IPS-11a (cell line): ENCODE data around the gene AIF1.

Experiments used
- H3K4me3 ChIP-seq: one replicate; pipeline ENCODE4 v1.5.1; 2013; ENCODE audit warnings: low read depth, low read length, control low read depth

Gene AIF1

GRCh38 chr6:31620586-31621319, 5.7 kb downstream of the AIF1 start, which contains the start of gene PRRC2A:
Gene PRRC2A (plus strand): TSS chr6:31620715. CDS start chr6:31622790, 2,075 bp downstream.
- peak within 1 kb of the TSS; percentile 89 for H3K4me3 ChIP-seq

- H3K4me3 ChIP-seq = peak overlapping the region; percentile 89
Measured at GRCh38 chr6:31621320-31621939, 6.4 kb downstream of the AIF1 start.

GRCh38 chr6:31621991-31622390, 7.0 kb downstream of the AIF1 start:
- H3K4me3 ChIP-seq = peak overlapping the region; percentile 89

- H3K4me3 ChIP-seq = no peak overlapping the region
Measured at GRCh38 chr6:31622684-31623091, 7.7 kb downstream of the AIF1 start.

- no peak overlapping the region for H3K4me3 ChIP-seq
Measured at GRCh38 chr6:31624070-31624469, 9.0 kb downstream of the AIF1 start.

- H3K4me3 ChIP-seq = no peak overlapping the region
Measured at GRCh38 chr6:31626952-31627351, 11.9 kb downstream of the AIF1 start.

- H3K4me3 ChIP-seq = no peak overlapping the region
Measured at GRCh38 chr6:31627690-31628287, 12.8 kb downstream of the AIF1 start.

- no peak overlapping the region for H3K4me3 ChIP-seq
Measured at GRCh38 chr6:31629014-31629413, 14.0 kb downstream of the AIF1 start.

- H3K4me3 ChIP-seq = no peak overlapping the region
Measured at GRCh38 chr6:31630177-31630934, 15.3 kb downstream of the AIF1 start.

GRCh38 chr6:31631209-31631608, 16.2 kb downstream of the AIF1 start:
- no peak overlapping the region for H3K4me3 ChIP-seq

GRCh38 chr6:31631681-31632278, 16.7 kb downstream of the AIF1 start:
- H3K4me3 ChIP-seq = no peak overlapping the region

GRCh38 chr6:31632279-31632946, 17.4 kb downstream of the AIF1 start:
- no peak overlapping the region for H3K4me3 ChIP-seq

- no peak overlapping the region for H3K4me3 ChIP-seq
Measured at GRCh38 chr6:31633447-31633846, 18.4 kb downstream of the AIF1 start.

GRCh38 chr6:31634131-31634530, 19.1 kb downstream of the AIF1 start:
- H3K4me3 ChIP-seq = no peak overlapping the region

GRCh38 chr6:31634969-31635575, 20.0 kb downstream of the AIF1 start:
- H3K4me3 ChIP-seq = no peak overlapping the region

- no peak overlapping the region for H3K4me3 ChIP-seq
Measured at GRCh38 chr6:31636698-31637596, 21.9 kb downstream of the AIF1 start.

GRCh38 chr6:31639043-31639442, 24.0 kb downstream of the AIF1 start:
- no peak overlapping the region for H3K4me3 ChIP-seq

- H3K4me3 ChIP-seq = no peak overlapping the region
Measured at GRCh38 chr6:31639449-31639861, 24.4 kb downstream of the AIF1 start.

- H3K4me3 ChIP-seq = no peak overlapping the region
Measured at GRCh38 chr6:31640612-31641011, 25.6 kb downstream of the AIF1 start.
